Renal pelvis (tissue), 4 donors: ENCODE results near the gene FUT1. TPM values are rescaled to one million over a fixed set of nuclear protein-coding genes. Genes with fewer than 3 reads are reported as not detected.
A peak's percentile ranks its signal among the peaks of the same experiment; 100 is the strongest.
"Not testable (repeated sequence)": the region's sequence is repeated elsewhere in the genome, so short reads cannot be mapped to it uniquely, and the experiment has no call there.

Experiments
- DNase-seq: peaks from one replicate; pipeline ENCODE4 v3.0.0-alpha.2; 2013
- polyA plus RNA-seq, 3 donors: library from polyadenylated mRNA; unstranded; fragments of 120-200 nt; gene quantifications; one replicate each; pipeline ENCODE4 v1.2.1, GENCODE V29; 2013; ENCODE audit not compliant: insufficient read length in 3 of 3

FUT1 gene
- polyA plus RNA-seq, 3 donors = 3.0 to 4.4 (median 4.2) TPM

GRCh38 chr19:48768994-48769713 is 16.7 kb upstream of the FUT1 start:
- DNase-seq = no peak

DNA sequence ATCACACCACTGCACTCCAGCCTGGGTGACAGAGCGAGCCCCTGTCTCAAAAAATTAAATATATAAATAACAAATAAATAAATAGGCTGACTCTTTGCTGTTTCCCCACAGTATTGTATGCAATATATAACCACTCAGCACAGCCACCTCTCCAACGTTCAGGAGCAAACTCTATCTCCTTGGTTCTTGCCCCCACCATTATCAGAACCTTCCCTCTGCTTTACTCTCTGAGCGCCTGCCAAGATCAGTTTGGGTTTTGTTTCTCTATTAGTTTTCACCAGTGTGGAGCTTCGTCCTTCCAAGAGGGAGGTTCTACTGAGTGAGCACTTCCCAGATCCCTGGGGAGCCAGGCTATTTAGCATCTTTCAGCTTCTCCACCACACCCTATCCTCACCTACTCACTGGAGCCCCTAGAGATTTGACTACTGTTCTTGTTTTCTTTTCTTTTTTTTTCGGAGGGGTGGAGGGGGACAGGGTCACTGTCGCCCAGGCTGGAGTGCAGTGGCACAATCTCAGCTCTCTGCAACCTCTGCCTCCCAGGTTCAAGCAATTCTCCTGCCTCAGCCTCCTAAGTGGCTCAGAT is 15.8 kb upstream of the FUT1 start:
- DNase-seq = not testable (repeated sequence)

GRCh38 chr19:48765816-48766215 is 13.4 kb upstream of the FUT1 start:
- not testable (repeated sequence) for DNase-seq

GRCh38 chr19:48760504-48761205 is 8.2 kb upstream of the FUT1 start:
- DNase-seq = no peak

- DNase-seq = no peak
Observed at GRCh38 chr19:48757741-48758144, 5.3 kb upstream of the FUT1 start.

DNA sequence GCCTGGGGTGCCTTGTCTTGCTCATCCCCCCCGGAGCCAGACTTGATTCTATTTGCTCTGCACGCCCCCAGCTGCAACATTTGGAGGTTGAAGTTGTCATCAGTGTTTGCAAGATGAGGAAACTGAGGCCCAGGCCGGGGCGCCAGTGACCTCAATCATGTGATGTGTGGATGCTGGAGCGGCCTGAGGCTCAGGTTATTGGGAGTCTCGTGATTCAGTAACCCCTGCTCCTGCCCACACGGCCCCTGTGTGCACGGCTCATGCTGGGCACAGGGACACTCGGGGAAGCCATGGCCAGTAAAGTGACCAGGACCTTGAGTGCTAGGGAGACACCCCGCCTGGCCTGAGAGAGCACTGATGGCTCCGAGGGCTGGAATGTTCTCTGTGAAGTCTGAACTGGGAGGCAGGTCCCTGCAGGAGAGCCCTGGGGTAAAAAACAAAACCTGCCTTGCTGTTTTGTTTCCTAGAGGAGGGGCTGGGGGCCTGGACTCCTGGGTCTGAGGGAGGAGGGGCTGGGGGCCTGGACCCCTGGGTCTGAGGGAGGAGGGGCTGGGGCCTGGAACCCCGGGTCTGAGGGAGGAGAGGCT is 4.7 kb upstream of the FUT1 start:
- no peak for DNase-seq

GRCh38 chr19:48756686-48757085 is 4.2 kb upstream of the FUT1 start:
- DNase-seq = no peak

DNA sequence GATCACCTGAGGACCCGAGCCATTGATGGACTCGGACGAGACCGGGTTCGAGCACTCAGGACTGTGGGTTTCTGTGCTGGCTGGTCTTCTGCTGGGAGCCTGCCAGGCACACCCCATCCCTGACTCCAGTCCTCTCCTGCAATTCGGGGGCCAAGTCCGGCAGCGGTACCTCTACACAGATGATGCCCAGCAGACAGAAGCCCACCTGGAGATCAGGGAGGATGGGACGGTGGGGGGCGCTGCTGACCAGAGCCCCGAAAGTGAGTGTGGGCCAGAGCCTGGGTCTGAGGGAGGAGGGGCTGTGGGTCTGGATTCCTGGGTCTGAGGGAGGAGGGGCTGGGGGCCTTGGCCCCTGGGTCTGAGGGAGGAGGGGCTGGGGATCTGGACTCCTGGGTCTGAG is 3.8 kb upstream of the FUT1 start:
- no peak for DNase-seq

DNA sequence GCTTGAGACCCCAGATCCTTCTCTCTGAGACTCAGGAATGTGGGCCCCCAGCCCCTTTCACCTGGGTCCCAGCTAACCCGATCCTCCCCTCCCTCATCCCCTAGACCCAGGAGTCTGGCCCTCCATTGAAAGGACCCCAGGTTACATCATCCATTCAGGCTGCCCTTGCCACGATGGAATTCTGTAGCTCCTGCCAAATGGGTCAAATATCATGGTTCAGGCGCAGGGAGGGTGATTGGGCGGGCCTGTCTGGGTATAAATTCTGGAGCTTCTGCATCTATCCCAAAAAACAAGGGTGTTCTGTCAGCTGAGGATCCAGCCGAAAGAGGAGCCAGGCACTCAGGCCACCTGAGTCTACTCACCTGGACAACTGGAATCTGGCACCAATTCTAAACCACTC is 3.3 kb upstream of the FUT1 start:
- no peak for DNase-seq

DNA sequence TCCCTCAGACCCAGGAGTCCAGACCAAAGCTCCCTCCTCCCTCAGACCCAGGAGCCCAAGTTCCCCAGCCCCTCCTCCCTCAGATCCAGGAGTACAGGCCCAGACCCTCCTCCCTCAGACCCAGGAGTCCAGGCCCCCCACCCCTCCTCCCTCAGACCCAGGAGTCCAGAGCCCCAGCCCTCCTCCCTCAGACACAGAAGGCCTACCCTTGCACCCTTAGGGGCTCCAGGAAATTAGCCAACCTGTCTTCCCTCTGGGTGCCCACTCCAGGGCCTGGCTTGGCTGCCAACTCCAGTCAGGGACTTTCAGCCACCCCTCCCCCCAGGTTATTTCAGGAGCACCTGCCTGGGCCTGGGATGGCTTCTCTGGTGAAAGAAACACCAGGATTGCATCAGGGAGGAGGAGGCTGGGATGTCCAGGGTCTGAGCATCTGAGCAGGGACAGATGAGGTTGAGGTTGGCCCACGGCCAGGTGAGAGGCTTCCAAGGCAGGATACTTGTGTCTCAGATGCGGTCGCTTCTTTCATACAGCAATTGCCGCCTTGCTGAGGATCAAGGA is 2.7 kb upstream of the FUT1 start, which contains the start of gene FGF21:
Gene FGF21, plus strand, starts transcription at position 441 of the 558 bp plus-strand sequence. CDS start 713 bp downstream, outside the sequence.
- no peak for DNase-seq

DNA sequence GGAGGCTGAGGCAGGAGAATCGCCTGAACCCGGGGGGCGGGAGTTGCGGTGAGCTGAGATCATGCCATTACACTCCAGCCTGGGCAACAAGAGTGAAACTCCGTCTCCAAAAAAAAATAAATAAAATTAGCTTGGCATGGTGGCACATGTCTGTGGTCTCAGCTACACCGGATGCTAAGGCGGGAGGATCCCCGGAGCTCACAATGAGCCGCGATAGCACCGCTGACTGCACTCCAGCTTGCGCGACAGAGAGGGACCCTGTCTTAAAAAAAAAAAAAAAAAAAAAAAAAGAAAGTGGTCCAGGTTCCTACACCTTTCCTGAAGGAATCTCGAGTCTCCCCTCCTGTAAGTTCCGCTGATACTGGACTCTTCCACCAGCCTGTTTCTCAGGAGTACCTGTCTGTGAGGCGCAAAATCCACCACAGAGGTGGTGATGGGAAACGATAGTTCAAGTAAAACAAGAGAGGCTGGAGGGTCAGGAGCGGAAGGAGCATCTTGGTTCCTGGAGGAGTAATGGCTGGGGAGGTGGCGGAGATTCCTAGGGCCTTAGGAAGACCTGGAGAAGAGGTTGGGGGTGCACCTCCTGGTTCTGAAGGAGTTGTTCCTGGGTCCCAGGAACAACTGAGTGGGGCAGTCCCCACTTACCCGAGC is 471 bp downstream of the FUT1 start:
- DNase-seq = no peak

GRCh38 chr19:48750771-48751504 is 1.5 kb downstream of the FUT1 start:
- DNase-seq = no peak

- no peak for DNase-seq
Observed at GRCh38 chr19:48750351-48750750, 2.1 kb downstream of the FUT1 start.

DNA sequence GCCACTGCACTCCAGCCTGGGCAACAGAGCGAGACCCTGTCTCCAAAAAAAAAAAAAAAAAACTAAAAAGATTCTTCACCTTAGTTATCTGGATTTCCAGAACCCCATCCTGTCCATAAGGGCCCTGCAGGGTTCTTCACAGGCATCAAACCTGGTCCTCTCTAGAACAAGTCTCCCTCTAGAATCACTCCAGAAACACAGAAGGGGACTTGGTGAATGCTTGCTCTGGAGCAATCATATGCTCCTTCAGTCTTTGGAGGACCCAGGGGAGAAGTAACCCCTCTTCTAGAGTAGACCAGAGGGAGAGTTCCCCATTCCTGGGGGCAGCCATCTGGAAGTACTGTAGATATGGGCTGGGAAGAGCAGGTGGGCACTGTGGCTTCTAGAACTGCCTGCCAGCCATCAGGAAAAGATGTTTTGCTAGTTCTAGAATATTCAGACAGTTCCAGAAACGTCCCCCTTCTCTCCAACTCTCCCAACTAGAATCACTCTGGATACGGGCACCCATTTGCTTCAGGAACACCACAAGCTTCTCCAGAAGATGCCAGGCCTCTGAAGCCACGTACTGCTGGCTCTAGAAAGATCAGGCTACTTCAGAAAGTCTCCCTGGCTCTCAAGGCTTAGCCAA is 2.8 kb downstream of the FUT1 start:
- DNase-seq = no peak

DNA sequence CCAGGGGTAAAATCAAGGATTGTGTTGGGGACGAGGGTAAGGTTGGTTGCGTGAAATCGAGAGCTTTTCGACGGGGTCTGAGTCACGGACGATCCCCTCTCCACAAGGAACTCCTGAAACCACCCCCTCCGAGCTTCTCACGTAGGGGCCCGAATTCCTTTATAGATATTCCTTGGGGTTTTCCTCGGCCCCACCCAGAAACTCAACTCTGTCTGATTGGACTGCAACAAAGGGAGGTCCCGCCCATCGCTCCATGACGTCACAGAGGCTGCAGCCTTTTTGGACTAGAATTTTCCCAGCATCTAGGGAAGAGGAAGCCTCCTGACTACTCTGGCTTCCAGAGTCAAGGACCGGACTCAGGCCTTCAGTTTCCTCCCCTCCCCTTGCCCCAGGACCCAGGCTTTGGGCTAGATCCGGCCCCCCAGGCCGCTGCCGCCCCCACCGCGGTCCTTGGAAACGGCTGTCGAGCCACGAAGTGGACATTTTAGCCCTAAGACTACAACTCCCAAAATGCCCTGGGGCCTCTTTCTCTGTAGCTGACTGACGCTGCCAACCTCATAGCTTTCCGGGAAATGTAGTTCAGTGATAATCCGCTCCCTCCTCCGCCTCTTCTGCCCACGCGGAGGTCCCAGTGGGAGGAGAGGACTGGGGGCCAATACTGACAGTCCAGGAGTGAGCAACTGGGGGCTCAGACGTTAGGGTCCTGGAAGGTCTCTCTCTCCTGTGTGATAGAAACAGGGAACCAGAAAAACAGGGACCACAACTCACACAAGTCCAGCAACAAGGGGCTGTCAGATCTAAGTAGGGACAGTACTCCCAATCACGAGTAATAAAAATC is 5.5 kb downstream of the FUT1 start, which contains the start of gene IZUMO1:
Gene IZUMO1, minus strand, starts transcription at position 172 of the 838 bp plus-strand sequence. CDS start 1,050 bp downstream, outside the sequence.
- peak; percentile 88 for DNase-seq

- DNase-seq = no peak
Observed at GRCh38 chr19:48746110-48746509, 6.3 kb downstream of the FUT1 start.

- DNase-seq = no peak
Observed at GRCh38 chr19:48745208-48745995, 7.0 kb downstream of the FUT1 start.

DNA sequence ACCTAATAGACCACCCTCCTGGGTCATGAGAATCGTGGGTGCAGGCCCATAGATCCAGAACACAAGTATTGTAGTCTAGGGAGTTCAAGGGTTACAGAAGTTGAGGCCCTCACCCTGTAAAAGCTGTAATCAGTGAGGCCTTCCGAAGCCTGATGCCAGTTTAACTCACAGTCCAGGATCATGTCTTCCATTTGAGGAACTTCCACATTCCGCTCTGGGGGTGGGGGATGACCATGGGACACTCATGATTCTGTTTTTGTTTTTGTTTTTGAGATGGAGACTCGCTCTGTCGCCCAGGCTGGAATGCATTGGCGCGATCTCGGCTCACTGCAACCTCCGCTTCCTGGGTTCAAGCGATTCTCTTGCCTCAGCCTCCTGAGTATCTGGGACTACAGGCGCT is 10.3 kb downstream of the FUT1 start:
- no peak for DNase-seq
